HG03439 (cell line): ENCODE results near the gene MAGI1.
"Not testable (repeated sequence)": the region's sequence is repeated elsewhere in the genome, so short reads cannot be mapped to it uniquely, and the experiment has no call there.

Experiments
- ATAC-seq: cut with Tn5 transposase; IDR thresholded peaks from one replicate; pipeline ENCODE4 v1.9.1; 2021; ENCODE audit warnings: mild to moderate bottlenecking, moderate library complexity; ENCODE audit not compliant: unreplicated experiment

The MAGI1 gene

DNA sequence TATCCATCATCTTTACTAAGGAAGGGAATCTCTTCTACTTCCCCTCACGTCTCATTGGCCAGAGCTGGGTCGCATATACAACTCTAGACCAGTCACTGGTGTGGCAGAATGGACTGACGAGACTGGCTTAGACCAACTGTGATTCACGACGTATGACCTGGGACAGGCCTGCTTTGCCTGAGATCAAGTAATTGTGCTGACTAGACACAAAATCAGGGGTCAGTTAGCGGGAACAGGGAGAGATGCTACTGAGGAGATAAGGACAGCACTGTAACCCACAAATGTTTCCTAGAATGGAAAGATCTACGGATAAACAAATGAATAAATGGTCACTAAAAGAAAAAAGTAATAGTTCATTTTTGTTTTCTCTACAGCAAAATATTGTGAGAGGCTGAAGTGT, 308.3 kb downstream of the MAGI1 start:
- ATAC-seq, result no peak

DNA sequence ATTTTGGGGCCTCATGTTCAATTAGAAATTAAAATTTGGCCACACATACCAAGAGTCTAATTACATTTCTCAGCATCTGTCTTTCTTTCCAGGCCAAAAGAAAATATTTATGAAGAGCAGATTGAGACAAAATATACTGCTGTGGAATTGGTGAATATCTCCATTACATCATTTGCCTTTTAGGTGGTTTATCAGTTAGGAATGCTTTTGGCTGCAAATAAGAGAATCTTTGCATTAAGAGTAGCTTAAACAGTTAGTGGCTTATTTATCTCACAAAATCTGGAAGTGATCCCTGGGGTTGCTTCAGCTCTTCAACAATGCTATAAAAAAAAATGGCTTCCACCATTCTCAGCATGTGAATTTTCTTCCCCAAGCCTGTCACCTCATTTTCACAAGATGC, 308.7 kb downstream of the MAGI1 start:
- no peak for ATAC-seq

GRCh38 chr3:65729555-65729954, 309.2 kb downstream of the MAGI1 start:
- no peak for ATAC-seq

- no peak for ATAC-seq
These were observed 310.6 kb downstream of the MAGI1 start for GRCh38 chr3:65728138-65728537.

- no peak for ATAC-seq
These were observed 314.7 kb downstream of the MAGI1 start for GRCh38 chr3:65723985-65724384.

GRCh38 chr3:65723011-65723410, 315.7 kb downstream of the MAGI1 start:
- no peak for ATAC-seq

DNA sequence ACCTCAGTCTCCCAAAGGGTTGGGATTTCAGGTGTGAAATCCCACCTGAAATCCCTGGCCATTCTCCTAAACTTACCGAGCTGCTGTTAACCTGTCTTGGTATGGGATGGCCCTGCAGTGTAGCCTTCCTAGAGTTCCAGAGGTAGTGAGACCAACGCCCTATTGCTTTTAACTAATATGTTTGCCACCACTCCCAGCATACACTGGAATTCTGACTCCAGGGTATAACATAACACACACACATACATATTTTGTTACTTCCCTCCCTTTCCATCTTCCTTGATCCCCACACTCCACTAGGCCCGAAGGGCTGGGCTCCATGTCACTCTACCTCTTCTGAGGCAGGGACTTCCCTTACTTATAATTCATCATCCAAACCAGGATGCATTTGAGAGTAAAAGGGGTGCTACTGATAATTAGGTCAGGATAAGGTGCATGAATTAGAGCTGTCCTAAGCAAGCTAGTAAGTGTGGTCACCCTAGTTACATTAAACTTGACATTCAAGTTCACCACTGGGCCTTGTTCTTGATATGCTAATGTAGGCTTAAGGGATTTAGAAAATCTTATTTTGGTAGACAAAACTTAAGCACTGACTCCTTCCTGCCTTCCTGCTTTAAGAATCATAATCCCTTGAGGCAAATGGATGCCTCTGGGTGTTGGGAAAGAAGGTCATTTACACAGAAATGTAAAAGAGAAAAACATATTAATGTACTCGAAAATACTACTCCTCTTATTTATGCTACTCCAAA, 317.6 kb downstream of the MAGI1 start:
- ATAC-seq, result no peak

DNA sequence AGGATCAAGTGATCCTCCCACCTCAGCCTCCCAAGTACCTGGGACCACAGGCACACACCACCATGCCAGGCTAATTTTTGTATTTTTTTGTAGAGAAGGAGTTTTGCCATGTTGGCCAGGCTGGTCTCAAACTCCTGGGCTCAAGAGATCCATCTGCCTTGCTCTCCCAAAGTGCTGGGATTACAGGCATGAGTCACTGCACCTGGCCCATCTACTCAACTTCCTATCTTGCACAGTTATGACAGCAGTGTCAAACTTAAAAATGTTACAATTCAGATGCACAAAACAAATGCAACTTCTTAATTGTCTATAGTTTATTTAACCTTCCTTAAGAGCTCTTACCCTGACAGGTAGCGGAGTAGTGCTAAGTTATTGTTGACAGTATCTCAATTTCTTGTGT, 319.1 kb downstream of the MAGI1 start:
- ATAC-seq, result not testable (repeated sequence)

DNA sequence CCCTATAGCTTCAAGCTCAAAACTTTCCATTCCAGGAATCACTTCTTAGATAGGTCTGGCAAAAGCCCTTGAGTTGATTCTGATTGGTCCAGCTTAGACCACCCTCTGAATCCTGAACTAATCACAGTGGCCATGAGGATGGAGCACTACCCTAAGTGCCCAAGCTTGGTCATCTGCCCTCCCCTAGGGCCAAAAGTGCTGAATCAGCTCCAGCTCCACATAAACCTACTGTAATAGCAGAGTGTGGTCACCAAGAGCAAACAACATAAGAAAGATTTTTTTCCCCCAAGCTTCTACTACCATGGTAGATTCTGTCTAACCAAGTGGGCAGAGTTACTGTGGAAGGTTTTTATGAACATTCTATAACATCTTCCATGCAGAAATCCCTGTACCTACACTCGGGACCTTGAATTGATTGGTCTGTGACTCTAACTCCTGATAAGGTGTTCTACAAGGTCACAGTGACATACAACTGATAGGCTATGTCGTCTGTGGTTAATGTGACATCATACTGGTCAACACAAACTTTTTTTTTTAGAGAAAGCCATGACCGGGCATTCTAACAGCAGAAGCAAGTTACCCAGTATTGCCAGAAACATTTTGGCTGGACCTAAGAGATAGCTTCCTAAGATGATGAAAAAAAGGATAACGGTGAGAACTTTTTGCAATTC, 320.9 kb downstream of the MAGI1 start:
- ATAC-seq, result no peak

DNA sequence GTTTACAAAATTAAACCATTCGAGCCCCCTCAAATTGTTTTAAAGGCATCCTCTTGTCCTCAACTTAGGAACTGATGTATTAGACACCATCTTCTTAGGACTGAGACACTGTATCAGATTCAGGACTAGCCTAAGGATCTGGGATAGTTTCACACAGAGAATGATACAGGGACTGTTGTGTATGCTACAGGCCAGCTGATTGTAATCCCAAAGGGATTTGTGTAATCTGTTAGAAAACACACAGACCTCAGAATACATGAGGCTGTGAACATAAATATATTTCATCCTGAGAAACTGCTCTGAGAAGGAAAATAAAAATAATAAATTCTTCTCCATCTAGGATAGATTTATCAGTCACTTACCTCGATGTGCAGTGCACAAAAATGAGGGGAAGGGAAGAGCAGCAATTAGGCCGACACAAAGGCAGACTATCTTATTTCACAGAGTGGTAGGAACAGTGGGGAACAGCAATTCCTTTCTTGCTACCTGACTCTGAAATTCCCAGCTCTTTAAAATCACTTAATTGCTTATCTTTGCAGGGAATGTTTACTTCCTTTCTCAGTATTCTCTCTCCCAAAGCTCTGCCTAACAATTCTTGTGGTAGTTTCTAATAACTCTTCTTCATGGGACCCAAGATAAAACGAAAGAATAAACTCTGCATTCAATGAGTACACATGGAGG, 322.5 kb downstream of the MAGI1 start:
- no peak for ATAC-seq

DNA sequence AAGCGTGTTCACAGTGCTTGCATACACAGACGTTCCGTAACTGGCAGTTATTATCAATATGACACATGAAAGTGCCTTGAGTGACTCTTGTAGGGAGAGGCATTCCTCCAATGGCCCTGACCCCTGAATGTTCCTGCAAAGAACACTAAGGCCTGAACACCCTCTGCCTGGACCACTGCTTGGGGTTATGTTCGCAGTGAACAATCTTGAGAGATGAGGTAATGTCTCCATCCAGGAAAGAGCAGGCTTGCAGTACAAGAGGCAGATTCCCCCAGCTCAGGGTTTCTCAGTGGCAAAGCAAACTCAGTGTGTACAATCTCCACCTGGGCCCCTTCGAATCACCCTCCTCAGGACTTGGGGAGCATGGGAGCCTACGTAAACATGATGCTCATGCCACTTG, 324.6 kb downstream of the MAGI1 start:
- ATAC-seq, result no peak

- no peak for ATAC-seq
These were observed 325.7 kb downstream of the MAGI1 start for GRCh38 chr3:65713016-65713415.

DNA sequence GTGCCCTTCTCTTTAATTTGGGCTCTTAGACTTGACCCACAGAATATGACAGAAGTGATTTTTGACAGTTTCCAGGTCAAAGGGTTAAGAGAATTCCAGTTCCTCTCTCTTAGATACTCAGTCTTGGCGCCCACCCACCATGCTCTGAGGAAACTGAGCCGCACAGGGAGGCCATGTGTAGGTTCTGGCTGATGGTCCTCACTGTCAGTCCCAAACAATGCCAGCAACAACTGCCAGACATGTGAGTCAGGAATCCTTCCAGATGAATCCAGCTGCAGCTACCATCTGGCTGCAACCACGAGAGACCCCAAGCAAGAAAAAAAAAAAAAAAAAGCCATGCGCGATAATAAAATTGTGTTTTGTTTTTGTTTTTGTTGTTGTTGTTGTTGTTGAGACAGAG, 326.6 kb downstream of the MAGI1 start:
- no peak for ATAC-seq

- ATAC-seq, result no peak
These were observed 331.7 kb downstream of the MAGI1 start for GRCh38 chr3:65706776-65707568.

GRCh38 chr3:65706301-65706700, 332.4 kb downstream of the MAGI1 start:
- ATAC-seq, result no peak

- no peak for ATAC-seq
These were observed 334.9 kb downstream of the MAGI1 start for GRCh38 chr3:65703820-65704219.

DNA sequence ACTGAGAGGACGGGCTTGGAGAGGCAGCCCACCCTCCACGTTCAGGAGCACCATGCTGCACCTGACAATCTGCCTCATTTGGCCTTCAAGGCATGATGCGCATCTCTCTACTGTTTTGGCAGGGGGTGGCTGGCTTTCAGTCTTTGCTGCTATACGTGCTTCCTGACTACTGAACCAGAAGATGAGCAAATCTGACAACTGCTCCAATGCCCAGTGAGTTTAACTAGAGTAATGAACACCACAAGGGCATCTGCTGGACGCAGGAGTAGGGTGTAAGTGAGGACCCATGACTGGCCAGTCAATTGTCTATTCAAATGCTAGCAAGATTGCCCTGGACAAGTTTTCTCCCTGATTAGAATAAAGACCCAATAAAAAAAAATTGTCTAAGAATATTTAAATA, 335.7 kb downstream of the MAGI1 start:
- no peak for ATAC-seq

GRCh38 chr3:65702202-65702601, 336.5 kb downstream of the MAGI1 start:
- no peak for ATAC-seq

GRCh38 chr3:65701516-65701915, 337.2 kb downstream of the MAGI1 start:
- no peak for ATAC-seq

DNA sequence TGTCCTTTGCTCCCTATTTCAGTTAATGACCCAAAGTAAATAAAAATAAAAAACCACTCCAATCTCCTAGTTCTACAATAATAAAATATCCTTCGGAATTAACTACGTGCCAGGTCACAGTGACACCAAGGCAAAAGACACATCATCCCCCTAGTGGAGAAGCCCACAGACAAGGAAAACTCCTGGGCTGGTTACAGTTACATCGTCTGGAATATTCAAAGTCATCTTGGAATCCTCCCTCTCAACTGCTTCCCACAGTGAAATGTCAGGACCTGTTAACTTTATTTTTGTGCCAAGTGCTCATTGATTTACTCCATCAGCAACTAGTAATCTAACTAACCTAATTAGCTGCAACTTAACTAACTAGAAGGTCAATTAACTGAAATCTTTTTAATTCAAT, 349.3 kb downstream of the MAGI1 start:
- ATAC-seq, result no peak

DNA sequence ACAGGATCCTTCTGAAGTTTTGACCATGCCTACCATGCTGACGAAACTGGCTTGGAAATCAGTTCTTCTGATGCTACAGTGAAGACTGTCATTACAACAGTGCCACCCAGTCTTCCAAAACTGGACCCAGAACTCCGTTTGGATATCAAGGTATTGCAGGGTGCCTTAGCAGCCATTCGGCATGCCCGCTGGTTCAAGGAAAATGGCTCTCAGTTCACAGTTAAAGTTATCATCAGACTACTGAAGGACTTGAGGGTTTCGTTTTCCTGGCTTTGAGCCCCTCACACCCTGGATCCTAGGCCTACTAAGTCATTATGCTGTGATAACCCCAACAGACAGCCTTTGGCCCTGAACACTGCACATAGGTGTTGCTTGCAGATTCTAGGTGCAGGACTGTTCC, 351.0 kb downstream of the MAGI1 start:
- no peak for ATAC-seq
